GM21381 (cell line): ENCODE results near the gene INIP.
A peak's percentile ranks its signal among the peaks of the same experiment; 100 is the strongest.

Experiments used
- ATAC-seq: cut with Tn5 transposase; IDR thresholded peaks from one replicate; pipeline ENCODE4 v1.9.1; 2021; ENCODE audit warnings: mild to moderate bottlenecking, moderate library complexity; ENCODE audit not compliant: unreplicated experiment

The INIP gene

GRCh38 chr9:112717661-112718331, at the start of gene INIP:
INIP (minus strand) TSS chr9:112718117; CDS start chr9:112716485, 1,632 bp downstream.
- peak; percentile 96 for ATAC-seq

- ATAC-seq, result no peak
Observed at GRCh38 chr9:112765281-112765680, 47.4 kb upstream of the INIP start.

- no peak for ATAC-seq
Observed at GRCh38 chr9:112764837-112765236, 46.9 kb upstream of the INIP start.

GRCh38 chr9:112764344-112764743, 46.4 kb upstream of the INIP start:
- ATAC-seq, result no peak

- ATAC-seq, result no peak
Observed at GRCh38 chr9:112762726-112763518, 45.0 kb upstream of the INIP start.

- ATAC-seq, result no peak
Observed at GRCh38 chr9:112761912-112762655, 44.2 kb upstream of the INIP start.

- no peak for ATAC-seq
Observed at GRCh38 chr9:112760821-112761220, 42.9 kb upstream of the INIP start.

GRCh38 chr9:112757940-112758339, 40.0 kb upstream of the INIP start:
- ATAC-seq, result no peak

- no peak for ATAC-seq
Observed at GRCh38 chr9:112757282-112757883, 39.5 kb upstream of the INIP start.

- no peak for ATAC-seq
Observed at GRCh38 chr9:112755675-112756074, 37.8 kb upstream of the INIP start.

GRCh38 chr9:112755016-112755427, 37.1 kb upstream of the INIP start:
- ATAC-seq, result no peak

- peak; percentile 25 for ATAC-seq
Observed at GRCh38 chr9:112754578-112754977, 36.7 kb upstream of the INIP start.

- ATAC-seq, result no peak
Observed at GRCh38 chr9:112753725-112754124, 35.8 kb upstream of the INIP start.

GRCh38 chr9:112752334-112753125, 34.6 kb upstream of the INIP start:
- ATAC-seq, result no peak

- ATAC-seq, result peak; percentile 27
Observed at GRCh38 chr9:112751056-112751795, 33.3 kb upstream of the INIP start.

GRCh38 chr9:112750764-112751055, 32.8 kb upstream of the INIP start:
- no peak for ATAC-seq

GRCh38 chr9:112750016-112750763, 32.3 kb upstream of the INIP start, which contains the start of gene SNX30:
SNX30 (plus strand) TSS chr9:112750760; CDS start chr9:112751002, 242 bp downstream.
- ATAC-seq, result peak; percentile 81

- ATAC-seq, result no peak
Observed at GRCh38 chr9:112747094-112747493, 29.2 kb upstream of the INIP start.

GRCh38 chr9:112744177-112744576, 26.3 kb upstream of the INIP start:
- no peak for ATAC-seq
